GM21619 (cell line): ENCODE results near the gene HKDC1.
"Not testable (repeated sequence)": the region's sequence is repeated elsewhere in the genome, so short reads cannot be mapped to it uniquely, and the experiment has no call there.

Source experiments
- ATAC-seq: cut with Tn5 transposase; IDR thresholded peaks from one replicate; pipeline ENCODE4 v1.9.1; 2021; ENCODE audit not compliant: unreplicated experiment

Gene HKDC1

DNA sequence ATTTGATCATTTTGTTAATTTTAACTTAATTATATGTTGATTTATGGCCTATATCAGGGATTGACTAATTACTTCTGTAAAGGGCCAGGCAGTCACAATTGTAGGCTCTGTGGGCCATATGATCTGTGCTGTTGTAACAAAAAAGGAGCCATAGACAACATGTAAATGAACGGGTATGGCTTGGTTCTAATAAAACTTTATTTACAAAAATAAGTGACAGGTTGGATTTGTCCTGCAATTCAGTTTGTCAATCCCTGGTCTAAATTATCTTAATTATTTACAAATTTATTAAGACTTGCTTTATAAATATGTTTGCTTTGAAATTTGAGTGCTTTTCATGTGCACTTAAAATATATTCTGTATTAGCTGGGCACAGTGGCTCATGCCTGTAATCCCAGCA is 55.3 kb downstream of the HKDC1 start:
- no peak for ATAC-seq

DNA sequence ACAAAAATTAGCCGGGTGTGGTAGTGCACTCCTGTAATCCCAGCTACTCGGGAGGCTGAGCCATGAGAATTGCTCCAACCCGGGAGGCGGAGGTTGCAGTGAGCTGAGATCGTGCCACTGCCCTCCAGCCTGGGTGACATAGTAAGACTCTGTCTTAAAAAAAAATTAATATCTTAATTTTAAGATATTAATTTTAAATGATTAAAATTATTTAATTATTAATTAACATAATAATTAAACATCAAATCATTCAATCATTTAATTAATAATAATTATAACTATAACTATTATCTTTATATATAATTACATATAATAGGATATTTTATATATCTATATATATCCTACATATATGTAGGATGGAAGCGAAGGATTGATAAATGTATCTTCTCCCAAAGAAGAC is 56.4 kb downstream of the HKDC1 start:
- no peak for ATAC-seq

- no peak for ATAC-seq
Observed at GRCh38 chr10:69278446-69278963, 58.4 kb downstream of the HKDC1 start, which contains the start of gene HK1. Gene HK1, plus strand, starts transcription at chr10:69278496.

DNA sequence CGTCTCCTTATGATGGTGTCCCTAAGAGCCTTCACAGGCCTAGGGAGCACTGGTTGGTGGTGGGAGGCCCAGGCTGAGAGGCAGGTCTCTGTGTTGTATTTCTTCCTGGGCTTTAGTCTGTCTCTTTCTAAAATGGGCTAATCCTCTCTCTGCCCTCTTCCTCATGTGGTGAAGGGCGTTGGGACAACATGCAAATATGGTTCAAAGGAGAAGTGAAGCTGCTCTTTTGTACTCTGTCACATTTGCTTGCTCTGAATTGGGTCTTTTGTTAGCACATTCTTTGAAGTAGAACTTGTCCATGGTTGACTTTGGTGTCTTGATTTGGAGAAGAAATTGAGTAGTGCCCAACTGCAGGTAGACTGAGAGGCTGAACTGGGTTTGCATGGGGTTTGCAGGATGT is 59.0 kb downstream of the HKDC1 start:
- no peak for ATAC-seq

- ATAC-seq: no peak
Observed at GRCh38 chr10:69281507-69282413, 61.6 kb downstream of the HKDC1 start.

GRCh38 chr10:69284402-69284801 is 64.3 kb downstream of the HKDC1 start:
- not testable (repeated sequence) for ATAC-seq

GRCh38 chr10:69285699-69286098 is 65.6 kb downstream of the HKDC1 start:
- ATAC-seq: no peak

DNA sequence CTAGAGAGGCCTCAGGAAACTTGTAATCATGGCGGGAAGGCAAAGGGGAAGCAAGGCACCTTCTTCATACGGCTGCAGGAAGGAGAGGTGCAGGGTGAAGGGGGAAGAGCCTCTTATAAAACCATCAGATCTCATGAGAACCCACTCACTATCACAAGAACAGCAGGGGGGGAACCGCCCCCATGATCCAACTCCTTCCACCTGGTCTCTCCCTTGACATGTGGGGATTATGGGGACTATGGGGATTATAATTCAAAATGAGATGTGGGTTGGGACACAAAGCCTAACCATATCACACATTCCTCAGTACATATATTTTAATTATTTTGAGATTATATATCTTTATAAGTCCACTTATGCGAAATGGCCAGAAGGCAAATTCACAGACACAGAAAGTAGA is 67.0 kb downstream of the HKDC1 start:
- no peak for ATAC-seq

- ATAC-seq: no peak
Observed at GRCh38 chr10:69290993-69291392, 70.9 kb downstream of the HKDC1 start.

- no peak for ATAC-seq
Observed at GRCh38 chr10:69292459-69292858, 72.3 kb downstream of the HKDC1 start.

DNA sequence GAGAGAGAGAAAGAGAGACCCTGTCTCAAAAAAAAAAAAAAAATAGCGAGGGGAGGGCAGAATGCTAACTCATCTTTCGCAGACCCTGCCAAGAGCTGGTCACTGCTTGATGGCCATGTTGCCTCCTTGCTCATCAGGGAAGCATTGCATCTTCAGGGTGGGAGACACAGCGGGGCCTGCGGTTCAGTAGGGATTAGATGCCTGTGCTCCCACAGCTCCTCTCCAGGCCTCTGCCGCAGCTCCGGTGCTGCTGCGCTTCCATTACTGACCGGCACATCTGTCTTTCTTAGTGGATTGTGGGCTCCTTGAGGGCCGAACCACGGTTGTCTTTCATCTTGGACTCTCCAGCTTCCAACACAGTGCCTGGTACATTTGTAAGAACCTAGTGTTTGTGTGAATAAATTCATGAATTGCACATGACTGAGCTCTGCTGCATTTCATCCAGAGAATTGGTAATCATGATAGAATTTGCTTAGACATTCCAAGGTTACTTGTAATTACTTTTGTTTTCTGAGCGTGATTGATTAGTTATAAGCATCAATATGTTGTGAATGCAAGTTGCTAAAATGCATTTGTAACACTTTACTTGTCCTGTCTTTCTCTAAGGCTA is 75.0 kb downstream of the HKDC1 start:
- ATAC-seq: no peak

- no peak for ATAC-seq
Observed at GRCh38 chr10:69303632-69304051, 83.5 kb downstream of the HKDC1 start.

DNA sequence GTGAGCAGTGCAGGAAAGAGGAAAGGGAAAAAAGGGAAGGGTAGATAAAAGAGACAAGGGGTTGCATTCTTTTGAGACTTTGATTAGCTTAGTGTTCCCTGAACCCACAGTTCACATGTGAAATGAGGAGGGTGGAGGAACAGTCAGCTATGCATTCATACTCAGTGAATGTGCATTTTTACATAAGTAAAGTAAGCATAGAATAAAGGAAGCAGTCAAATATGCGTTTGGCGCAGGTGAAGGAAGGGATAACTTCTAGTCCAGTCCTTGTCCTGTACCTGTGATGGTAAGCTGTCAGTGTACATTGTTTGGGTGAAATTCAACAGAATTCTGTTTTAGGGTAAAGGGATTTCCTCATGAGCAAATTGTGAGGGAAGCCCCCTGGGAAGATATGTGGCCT is 86.3 kb downstream of the HKDC1 start:
- no peak for ATAC-seq

DNA sequence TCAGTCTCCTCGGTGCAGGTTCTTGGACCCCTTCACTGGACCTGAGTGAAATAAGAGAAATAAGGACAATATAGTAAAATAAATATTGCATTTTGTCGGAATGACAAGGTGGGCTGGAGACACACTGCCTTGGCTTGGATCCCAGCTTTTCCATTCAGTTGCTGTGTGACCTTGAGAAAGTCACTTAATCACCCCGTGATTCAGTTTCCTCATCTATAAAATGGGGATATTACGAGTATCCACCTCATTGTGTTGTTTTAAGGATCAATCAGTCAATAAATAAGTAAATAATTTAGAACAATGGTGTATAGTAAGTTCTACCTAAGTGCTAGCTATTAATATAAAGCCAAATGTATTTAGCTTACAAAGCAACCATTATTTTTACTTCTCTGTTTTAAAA is 87.3 kb downstream of the HKDC1 start:
- ATAC-seq: no peak

GRCh38 chr10:69308304-69308703 is 88.2 kb downstream of the HKDC1 start:
- ATAC-seq: not testable (repeated sequence)

DNA sequence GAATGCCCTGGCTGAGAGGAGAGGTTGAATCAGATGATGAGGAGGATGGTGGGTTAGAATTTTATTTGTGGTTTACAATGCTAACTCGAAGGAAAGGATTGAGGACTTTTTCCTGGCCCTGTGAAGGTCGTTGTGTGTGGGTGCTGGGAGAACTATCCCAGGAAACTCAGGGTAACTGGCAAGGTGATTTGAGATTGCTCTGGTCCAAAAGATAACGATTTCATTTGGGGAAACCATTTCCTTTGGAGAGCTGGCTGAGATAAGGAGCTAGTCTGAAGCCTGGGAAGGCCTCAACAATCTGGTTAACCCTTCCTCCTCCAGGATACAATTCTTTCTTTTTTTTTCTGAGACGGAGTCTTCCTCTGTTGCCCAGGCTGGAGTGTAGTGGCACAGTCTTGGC is 91.2 kb downstream of the HKDC1 start:
- no peak for ATAC-seq

DNA sequence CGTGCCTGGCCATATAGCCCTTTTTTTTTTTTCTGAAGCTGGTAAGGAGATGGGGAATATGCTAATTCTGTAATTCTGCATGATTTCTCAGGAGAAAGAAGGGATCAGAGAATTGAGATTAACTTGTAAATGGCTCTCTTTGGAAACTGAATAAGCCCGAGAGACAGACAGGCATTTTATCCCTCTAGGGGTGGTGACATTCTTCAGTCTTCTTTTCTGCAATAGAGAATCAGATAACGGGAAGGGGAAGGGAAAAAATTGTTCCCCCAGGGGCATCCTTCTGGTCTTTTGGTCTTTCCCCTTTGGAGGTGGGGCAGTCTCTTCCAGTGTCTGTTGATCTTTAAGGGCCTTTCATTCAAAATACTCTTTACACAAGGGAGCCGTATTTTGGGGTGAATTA is 92.4 kb downstream of the HKDC1 start:
- no peak for ATAC-seq

GRCh38 chr10:69315100-69315542 is 95.0 kb downstream of the HKDC1 start:
- ATAC-seq: no peak

- ATAC-seq: no peak
Observed at GRCh38 chr10:69315610-69316312, 95.6 kb downstream of the HKDC1 start.

DNA sequence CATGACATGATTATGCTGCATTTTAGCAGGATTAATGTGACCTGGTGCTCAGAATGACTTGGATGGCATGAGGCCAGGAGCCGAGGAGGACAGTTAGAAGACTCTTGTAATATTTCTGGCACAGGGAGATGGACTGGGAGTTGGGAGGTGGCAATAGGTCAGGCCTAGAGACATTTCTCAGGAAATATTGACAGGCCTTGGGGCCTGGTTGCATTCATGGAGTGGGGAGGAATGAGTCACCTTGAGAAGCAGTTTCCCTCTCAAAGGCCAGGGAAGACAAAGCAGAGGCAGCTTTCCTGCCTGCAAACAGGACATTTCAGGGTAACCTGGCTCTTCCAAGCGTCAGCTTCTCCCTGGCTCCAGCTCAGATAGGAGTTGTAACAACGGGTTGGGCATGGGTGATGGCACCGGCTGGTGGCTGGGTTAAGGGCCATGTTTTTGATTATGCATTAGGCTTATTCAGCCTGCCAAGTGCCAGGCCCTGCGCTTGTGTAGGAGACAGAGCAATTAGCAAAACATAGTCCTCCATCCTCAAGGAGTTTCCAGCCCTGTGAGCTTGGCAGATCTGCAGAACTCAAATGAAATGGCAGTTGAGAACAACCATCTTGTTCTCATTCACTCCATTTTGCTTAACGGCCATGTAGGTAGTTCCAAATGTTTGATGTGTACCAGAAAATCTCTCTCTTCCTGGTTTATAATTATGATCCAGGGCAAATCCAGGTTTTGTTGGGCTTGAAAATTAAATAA is 96.4 kb downstream of the HKDC1 start:
- no peak for ATAC-seq
